Fibroblast of lung (primary cell): ENCODE measurements around the gene SPRY1.

Source experiments
- EZH2 ChIP-seq: IDR thresholded peaks from 2 replicates; pipeline ENCODE4 v1.5.1; 2012; ENCODE audit warnings: low read length, control low read depth, mild to moderate bottlenecking; ENCODE audit errors: missing control alignments
- TF ChIP-seq, protein P1 (sequence below), 2 donors: IDR thresholded peaks in 1 of 2; conservative IDR thresholded peaks in 1 of 2; 1 replicate in 1 of 2; 2 replicates in 1 of 2; pipeline ENCODE4 v1.5.1; 2011 to 2012; ENCODE audit warnings: low read length in 2 of 2, control low read depth in 1 of 2, inconsistent platforms in 1 of 2, low read depth in 1 of 2, mild to moderate bottlenecking in 1 of 2

GRCh38 chr4:123381996-123382395 lies 14.6 kb upstream of the SPRY1 start:
- no peak for TF ChIP-seq EZH2
- TF ChIP-seq, protein P1, sequence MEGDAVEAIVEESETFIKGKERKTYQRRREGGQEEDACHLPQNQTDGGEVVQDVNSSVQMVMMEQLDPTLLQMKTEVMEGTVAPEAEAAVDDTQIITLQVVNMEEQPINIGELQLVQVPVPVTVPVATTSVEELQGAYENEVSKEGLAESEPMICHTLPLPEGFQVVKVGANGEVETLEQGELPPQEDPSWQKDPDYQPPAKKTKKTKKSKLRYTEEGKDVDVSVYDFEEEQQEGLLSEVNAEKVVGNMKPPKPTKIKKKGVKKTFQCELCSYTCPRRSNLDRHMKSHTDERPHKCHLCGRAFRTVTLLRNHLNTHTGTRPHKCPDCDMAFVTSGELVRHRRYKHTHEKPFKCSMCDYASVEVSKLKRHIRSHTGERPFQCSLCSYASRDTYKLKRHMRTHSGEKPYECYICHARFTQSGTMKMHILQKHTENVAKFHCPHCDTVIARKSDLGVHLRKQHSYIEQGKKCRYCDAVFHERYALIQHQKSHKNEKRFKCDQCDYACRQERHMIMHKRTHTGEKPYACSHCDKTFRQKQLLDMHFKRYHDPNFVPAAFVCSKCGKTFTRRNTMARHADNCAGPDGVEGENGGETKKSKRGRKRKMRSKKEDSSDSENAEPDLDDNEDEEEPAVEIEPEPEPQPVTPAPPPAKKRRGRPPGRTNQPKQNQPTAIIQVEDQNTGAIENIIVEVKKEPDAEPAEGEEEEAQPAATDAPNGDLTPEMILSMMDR (conservative IDR thresholded peaks at IDR 0.05 in 1 of 2, IDR thresholded peaks at IDR 0.05 in 1 of 2; ENCODE audit: low read depth in 1 of 2, low read length in 2 of 2), result no peak
